Tibial nerve (tissue), 4 donors: ENCODE measurements around the gene KIRREL1. TPM values are rescaled to one million over a fixed set of nuclear protein-coding genes. Genes with fewer than 3 reads are reported as not detected.

Experiments
- DNase-seq, 2 donors: peaks; one replicate each; pipeline ENCODE4 v3.0.0-alpha.2; 2019; ENCODE audit warnings: low spot score in 2 of 2
- H3K27ac ChIP-seq, 4 donors: fragments of 200-600 bp; sonication (generic) in 3 of 4; one replicate each; pipeline ENCODE4 v1.5.1; 2017 to 2019; ENCODE audit warnings: mild to moderate bottlenecking in 1 of 4
- H3K27me3 ChIP-seq, 2 donors: fragments of 200-600 bp; sonication (generic) in 1 of 2; one replicate each; pipeline versions ENCODE4 v1.5.1 to v1.6.0; 2017 to 2019
- H3K36me3 ChIP-seq, 3 donors: fragments of 200-600 bp; sonication (generic); one replicate each; pipeline ENCODE4 v1.5.1; 2018 to 2019
- H3K4me1 ChIP-seq, 4 donors: fragments of 200-600 bp; sonication (generic) in 3 of 4; one replicate each; pipeline ENCODE4 v1.5.1; 2017 to 2019
- H3K4me3 ChIP-seq, 4 donors: fragments of 200-600 bp; sonication (generic) in 3 of 4; one replicate each; pipeline ENCODE4 v1.5.1; 2017 to 2019; ENCODE audit warnings: mild to moderate bottlenecking in 1 of 4, moderate library complexity in 1 of 4
- H3K9me3 ChIP-seq, 4 donors: fragments of 200-600 bp; sonication (generic) in 3 of 4; one replicate each; pipeline ENCODE4 v1.5.1; 2017 to 2019
- EP300 ChIP-seq, 2 donors: sonication (generic); formaldehyde crosslinking; IDR thresholded peaks; one replicate each; pipeline ENCODE4 v1.6.1; 2017; ENCODE audit warnings: antibody characterized with exemption in 2 of 2, mild to moderate bottlenecking in 1 of 2
- POLR2A ChIP-seq, 2 donors: fragments of 450-650 bp; IDR thresholded peaks; one replicate each; pipeline ENCODE4 v1.6.1; 2017; ENCODE audit warnings: antibody characterized with exemption in 2 of 2, mild to moderate bottlenecking in 2 of 2, moderate library complexity in 2 of 2
- WGBS, 2 donors: methylation state at CpG; one replicate each; pipeline ENCODE4 v1.1.5; 2018; 5-methylcytosine and 5-hydroxymethylcytosine counted together
- total RNA-seq, 4 donors: library from RNA; depleted of rRNA; stranded (reverse); fragments of >200 nt; gene quantifications; one replicate each; pipeline ENCODE4 v1.1.0, GENCODE V29; 2016
- TF ChIP-seq, protein P1 (sequence below), 5 experiments: fragments of 200-600 bp in 3 of 5; fragments of 450-650 bp in 2 of 5; sonication (generic) in 3 of 5; IDR thresholded peaks; one replicate each; pipeline ENCODE4 v1.5.1; 2016 to 2019; ENCODE audit warnings: antibody characterized with exemption in 5 of 5, mild to moderate bottlenecking in 3 of 5, moderate library complexity in 2 of 5

KIRREL1 gene
- total RNA-seq, 4 donors from 2014 or later: 47.1 to 60.6 (median 50.7) TPM

- Histone ChIP-seq H3K36me3 (peaks cover 0 to 8% (median 0%) of the 10 kb centered on the region in 3 donors), H3K27me3 (no peaks in the 10 kb centered on the region), H3K9me3 (no peaks in the 10 kb centered on the region), H3K27ac (no peak overlapping the region), H3K4me1 (peaks cover 0 to 58% (median 11%) of the 10 kb centered on the region in 4 donors), H3K4me3 (no peak overlapping the region)
- TF ChIP-seq, protein P1, sequence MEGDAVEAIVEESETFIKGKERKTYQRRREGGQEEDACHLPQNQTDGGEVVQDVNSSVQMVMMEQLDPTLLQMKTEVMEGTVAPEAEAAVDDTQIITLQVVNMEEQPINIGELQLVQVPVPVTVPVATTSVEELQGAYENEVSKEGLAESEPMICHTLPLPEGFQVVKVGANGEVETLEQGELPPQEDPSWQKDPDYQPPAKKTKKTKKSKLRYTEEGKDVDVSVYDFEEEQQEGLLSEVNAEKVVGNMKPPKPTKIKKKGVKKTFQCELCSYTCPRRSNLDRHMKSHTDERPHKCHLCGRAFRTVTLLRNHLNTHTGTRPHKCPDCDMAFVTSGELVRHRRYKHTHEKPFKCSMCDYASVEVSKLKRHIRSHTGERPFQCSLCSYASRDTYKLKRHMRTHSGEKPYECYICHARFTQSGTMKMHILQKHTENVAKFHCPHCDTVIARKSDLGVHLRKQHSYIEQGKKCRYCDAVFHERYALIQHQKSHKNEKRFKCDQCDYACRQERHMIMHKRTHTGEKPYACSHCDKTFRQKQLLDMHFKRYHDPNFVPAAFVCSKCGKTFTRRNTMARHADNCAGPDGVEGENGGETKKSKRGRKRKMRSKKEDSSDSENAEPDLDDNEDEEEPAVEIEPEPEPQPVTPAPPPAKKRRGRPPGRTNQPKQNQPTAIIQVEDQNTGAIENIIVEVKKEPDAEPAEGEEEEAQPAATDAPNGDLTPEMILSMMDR (IDR thresholded peaks at IDR 0.05): no peak
- TF ChIP-seq POLR2A (IDR thresholded peaks at IDR 0.05) (no peak), EP300 (IDR thresholded peaks at IDR 0.05) (no peak)
- no peak for DNase-seq
- WGBS, 2 donors: 59 to 66% methylated on average over 4 of the region's 4 CpGs
These were observed 62.4 kb downstream of the KIRREL1 start for GRCh38 chr1:158055854-158056253.

DNA sequence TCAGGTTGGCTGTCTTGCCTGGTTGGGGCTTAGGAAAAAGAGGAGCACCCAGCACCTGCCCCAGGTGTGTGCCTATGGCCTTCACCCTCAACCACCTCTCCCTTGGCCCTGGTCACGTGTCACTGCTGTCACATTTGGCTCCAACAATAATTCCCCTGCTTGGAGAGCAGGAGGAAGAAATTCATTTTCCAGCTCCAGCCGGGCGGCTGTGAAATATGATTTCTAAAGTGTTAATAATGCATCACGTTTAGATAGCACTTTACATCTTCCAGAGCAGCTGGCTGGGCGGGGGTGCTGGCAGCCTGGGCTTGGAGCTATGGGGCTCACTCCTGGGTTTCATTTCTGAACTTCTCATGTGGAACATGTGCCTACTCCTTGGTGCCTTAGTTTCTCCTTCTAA is 63.1 kb downstream of the KIRREL1 start:
- no peak for DNase-seq
- Histone ChIP-seq H3K9me3 (no peaks in the 10 kb centered on the region), H3K36me3 (peaks cover 0 to 1% (median 0%) of the 10 kb centered on the region in 3 donors), H3K27ac (no peak overlapping the region), H3K27me3 (no peaks in the 10 kb centered on the region), H3K4me1 (peaks cover 0 to 63% (median 11%) of the 10 kb centered on the region in 4 donors), H3K4me3 (no peak overlapping the region)
- TF ChIP-seq POLR2A (IDR thresholded peaks at IDR 0.05) (no peak), EP300 (IDR thresholded peaks at IDR 0.05) (no peak)
- TF ChIP-seq, protein P1 (IDR thresholded peaks at IDR 0.05): no peak
- 51 to 63% methylated on average over 5 of the region's 5 CpGs for WGBS, 2 donors

DNA sequence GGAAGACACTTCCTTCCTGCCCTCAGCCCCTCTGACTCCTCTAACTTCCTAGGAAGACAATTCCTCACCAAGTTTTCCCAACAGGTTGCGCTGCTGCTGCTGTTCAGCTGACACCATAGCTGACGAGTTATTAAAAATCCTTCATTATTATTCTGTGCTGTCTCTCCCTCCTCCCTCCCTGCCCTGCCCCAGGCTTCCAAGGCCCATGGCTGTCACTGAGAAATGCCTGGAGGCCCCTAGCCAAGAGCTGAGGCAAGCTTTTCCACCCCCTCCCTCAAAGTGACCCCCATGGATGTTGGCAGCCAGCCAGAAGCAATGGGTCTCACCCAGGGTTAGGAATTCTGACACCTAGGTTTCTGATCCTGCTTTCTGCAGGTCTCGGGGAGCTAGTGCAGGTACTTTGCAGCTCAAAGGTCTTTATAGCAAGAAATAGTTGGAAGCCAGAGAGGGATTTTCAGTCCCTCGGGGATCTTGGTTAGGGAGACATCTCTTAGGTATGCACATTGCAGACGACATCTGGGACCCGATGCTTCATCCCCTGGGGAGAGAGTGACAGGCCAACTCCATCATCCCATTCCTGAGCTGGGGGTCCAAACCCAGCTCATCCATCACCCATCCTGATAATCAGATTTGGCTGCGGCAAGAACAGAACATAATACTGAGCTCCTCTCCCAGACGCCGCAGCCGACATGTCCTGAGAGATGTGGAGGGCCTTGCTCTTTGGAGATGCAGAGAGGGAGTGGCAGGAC is 65.0 kb downstream of the KIRREL1 start:
- Histone ChIP-seq H3K27ac (no peak overlapping the region), H3K36me3 (no peaks in the 10 kb centered on the region), H3K9me3 (no peaks in the 10 kb centered on the region), H3K4me3 (no peak overlapping the region), H3K4me1 (peaks cover 0 to 76% (median 11%) of the 10 kb centered on the region in 4 donors), H3K27me3 (no peaks in the 10 kb centered on the region)
- WGBS, 2 donors: 65 to 73% methylated on average over 5 to 9 of the region's 10 CpGs
- no peak for TF ChIP-seq EP300 (IDR thresholded peaks at IDR 0.05)
- no peak for DNase-seq

DNA sequence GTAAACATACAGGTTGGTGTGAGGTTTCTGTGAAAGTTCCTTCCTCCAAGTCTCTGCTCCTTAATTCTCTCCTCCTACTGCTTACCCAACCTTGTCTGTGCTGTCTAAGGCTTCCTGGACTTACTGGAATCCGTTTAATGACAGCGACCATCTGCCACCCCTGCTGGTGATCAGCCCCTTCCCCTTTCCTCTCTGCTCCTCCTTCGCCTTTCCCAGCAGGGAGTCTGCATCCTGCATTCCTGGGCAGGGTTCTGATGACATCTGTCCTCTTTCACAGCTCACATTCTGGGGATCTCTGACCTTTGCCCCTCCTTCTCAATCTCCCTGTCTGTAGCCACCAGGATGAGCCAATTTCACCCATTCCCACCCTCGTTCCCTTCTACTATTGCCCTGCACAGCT is 66.5 kb downstream of the KIRREL1 start:
- Histone ChIP-seq H3K4me1 (peaks cover 0 to 73% (median 11%) of the 10 kb centered on the region in 4 donors), H3K4me3 (no peak overlapping the region), H3K27ac (no peak overlapping the region), H3K27me3 (no peaks in the 10 kb centered on the region), H3K36me3 (no peaks in the 10 kb centered on the region), H3K9me3 (no peaks in the 10 kb centered on the region)
- no peak for TF ChIP-seq POLR2A (IDR thresholded peaks at IDR 0.05)
- TF ChIP-seq, protein P1 (IDR thresholded peaks at IDR 0.05): no peak
- TF ChIP-seq EP300 (IDR thresholded peaks at IDR 0.05): no peak
- 42 to 47% methylated on average over 4 of the region's 4 CpGs for WGBS, 2 donors
- DNase-seq: no peak

- H3K27ac ChIP-seq: no peak overlapping the region
- TF ChIP-seq EP300 (IDR thresholded peaks at IDR 0.05): no peak
- no peak for TF ChIP-seq POLR2A (IDR thresholded peaks at IDR 0.05)
- TF ChIP-seq, protein P1 (IDR thresholded peaks at IDR 0.05): no peak
- H3K27me3 ChIP-seq: no peaks in the 10 kb centered on the region
- DNase-seq: no peak
- no peak overlapping the region for H3K4me3 ChIP-seq
- H3K4me1 ChIP-seq: peaks cover 0 to 73% (median 7%) of the 10 kb centered on the region in 4 donors
- WGBS, 2 donors: 78 to 92% methylated on average over 7 of the region's 7 CpGs
- H3K9me3 ChIP-seq: no peaks in the 10 kb centered on the region
- H3K36me3 ChIP-seq: no peaks in the 10 kb centered on the region
These were observed 68.7 kb downstream of the KIRREL1 start for GRCh38 chr1:158062174-158062573.
